Progenitor cell of endocrine pancreas (in vitro differentiated cells): ENCODE results near the gene PTCH1. TPM values are rescaled to one million over a fixed set of nuclear protein-coding genes. Genes with fewer than 3 reads are reported as not detected.

ENCODE experiments used
- DNase-seq: peaks from one replicate; pipeline ENCODE4 v3.0.0; 2021; ENCODE audit warnings: low spot score; ENCODE audit not compliant: unreplicated experiment
- H3K27ac Mint-ChIP-seq: 2 replicates; pipeline ENCODE4 v1.8.0; 2021; ENCODE audit warnings: mild to moderate bottlenecking, moderate library complexity, mixed read lengths
- H3K27me3 Mint-ChIP-seq: 2 replicates; pipeline ENCODE4 v1.8.0; 2021; ENCODE audit warnings: mixed read lengths
- H3K36me3 Mint-ChIP-seq: 2 replicates; pipeline ENCODE4 v1.8.0; 2022; ENCODE audit warnings: mixed read lengths; ENCODE audit not compliant: insufficient read depth
- H3K4me1 Mint-ChIP-seq: 2 replicates; pipeline ENCODE4 v1.8.0; 2021; ENCODE audit warnings: low read depth, mixed read lengths
- H3K4me3 Mint-ChIP-seq: 2 replicates; pipeline ENCODE4 v1.8.0; 2021; ENCODE audit warnings: low read depth, mild to moderate bottlenecking, moderate library complexity, mixed read lengths
- H3K9me3 Mint-ChIP-seq: 2 replicates; pipeline ENCODE4 v1.8.0; 2021; ENCODE audit warnings: low read depth, mixed read lengths
- total RNA-seq: library from RNA; stranded (reverse); gene quantifications from 2 replicates; pipeline ENCODE4 v1.2.1, GENCODE V29; 2021
- TF ChIP-seq, protein P1 (sequence below): fragments of 200-600 bp; sonication (generic); IDR thresholded peaks from one replicate; pipeline ENCODE4 v1.5.0; 2021; ENCODE audit warnings: antibody characterized with exemption, mild to moderate bottlenecking; ENCODE audit not compliant: unreplicated experiment

Gene PTCH1
- total RNA-seq, 1 donor from 2014 or later, result 56.3 TPM

DNA sequence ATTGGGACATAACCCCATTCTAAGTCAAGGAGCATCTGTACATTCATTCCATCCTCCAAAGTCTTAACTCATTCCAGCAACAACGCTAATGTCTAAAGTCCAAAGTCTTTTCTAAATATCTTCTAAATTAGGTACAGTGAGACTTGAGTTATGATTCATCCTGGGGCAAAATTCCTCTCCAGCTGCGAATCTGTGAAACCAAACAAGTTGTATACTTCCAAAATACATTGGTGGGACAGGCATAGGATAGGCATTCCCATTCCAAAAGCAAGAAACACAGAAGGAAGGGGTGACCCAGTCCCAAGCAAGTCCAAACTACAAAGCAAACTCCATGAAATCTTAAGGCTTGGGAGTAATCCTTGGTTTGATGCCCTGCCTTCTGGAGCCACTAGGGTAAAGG lies 101.6 kb downstream of the PTCH1 start:
- TF ChIP-seq, protein P1, sequence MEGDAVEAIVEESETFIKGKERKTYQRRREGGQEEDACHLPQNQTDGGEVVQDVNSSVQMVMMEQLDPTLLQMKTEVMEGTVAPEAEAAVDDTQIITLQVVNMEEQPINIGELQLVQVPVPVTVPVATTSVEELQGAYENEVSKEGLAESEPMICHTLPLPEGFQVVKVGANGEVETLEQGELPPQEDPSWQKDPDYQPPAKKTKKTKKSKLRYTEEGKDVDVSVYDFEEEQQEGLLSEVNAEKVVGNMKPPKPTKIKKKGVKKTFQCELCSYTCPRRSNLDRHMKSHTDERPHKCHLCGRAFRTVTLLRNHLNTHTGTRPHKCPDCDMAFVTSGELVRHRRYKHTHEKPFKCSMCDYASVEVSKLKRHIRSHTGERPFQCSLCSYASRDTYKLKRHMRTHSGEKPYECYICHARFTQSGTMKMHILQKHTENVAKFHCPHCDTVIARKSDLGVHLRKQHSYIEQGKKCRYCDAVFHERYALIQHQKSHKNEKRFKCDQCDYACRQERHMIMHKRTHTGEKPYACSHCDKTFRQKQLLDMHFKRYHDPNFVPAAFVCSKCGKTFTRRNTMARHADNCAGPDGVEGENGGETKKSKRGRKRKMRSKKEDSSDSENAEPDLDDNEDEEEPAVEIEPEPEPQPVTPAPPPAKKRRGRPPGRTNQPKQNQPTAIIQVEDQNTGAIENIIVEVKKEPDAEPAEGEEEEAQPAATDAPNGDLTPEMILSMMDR, result no peak
- Mint-ChIP-seq H3K36me3 (peaks cover 11% of the 10 kb centered on the region), H3K4me3 (no peak overlapping the region), H3K27ac (no peak overlapping the region), H3K4me1 (peaks cover 2% of the 10 kb centered on the region), H3K27me3 (no peaks in the 10 kb centered on the region), H3K9me3 (peaks cover 4% of the 10 kb centered on the region)
- no peak for DNase-seq

DNA sequence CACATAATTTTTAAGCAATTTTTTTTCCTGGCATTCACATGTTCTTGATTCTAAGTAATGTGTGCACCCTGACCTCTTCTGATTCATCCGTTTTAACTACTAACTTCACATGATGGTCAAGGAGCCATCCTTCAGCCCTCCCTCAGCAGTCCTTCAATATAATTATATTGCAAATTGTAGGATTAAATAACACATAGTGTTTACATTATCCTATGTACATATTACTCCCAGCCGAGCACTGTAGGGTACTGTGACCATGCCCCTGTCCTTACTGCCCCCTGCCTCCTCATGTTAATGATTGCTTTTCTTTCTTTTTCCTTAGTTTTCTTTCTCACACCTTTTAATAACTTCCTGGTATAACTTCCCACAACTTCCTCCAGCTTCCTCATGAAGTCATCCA lies 103.0 kb downstream of the PTCH1 start:
- peaks cover 11% of the 10 kb centered on the region for H3K36me3 Mint-ChIP-seq
- no peaks in the 10 kb centered on the region for H3K27me3 Mint-ChIP-seq
- no peak for DNase-seq
- no peak overlapping the region for H3K4me3 Mint-ChIP-seq
- H3K4me1 Mint-ChIP-seq, result peaks cover 5% of the 10 kb centered on the region
- peaks cover 4% of the 10 kb centered on the region for H3K9me3 Mint-ChIP-seq
- H3K27ac Mint-ChIP-seq, result no peak overlapping the region
- TF ChIP-seq, protein P1, result no peak

DNA sequence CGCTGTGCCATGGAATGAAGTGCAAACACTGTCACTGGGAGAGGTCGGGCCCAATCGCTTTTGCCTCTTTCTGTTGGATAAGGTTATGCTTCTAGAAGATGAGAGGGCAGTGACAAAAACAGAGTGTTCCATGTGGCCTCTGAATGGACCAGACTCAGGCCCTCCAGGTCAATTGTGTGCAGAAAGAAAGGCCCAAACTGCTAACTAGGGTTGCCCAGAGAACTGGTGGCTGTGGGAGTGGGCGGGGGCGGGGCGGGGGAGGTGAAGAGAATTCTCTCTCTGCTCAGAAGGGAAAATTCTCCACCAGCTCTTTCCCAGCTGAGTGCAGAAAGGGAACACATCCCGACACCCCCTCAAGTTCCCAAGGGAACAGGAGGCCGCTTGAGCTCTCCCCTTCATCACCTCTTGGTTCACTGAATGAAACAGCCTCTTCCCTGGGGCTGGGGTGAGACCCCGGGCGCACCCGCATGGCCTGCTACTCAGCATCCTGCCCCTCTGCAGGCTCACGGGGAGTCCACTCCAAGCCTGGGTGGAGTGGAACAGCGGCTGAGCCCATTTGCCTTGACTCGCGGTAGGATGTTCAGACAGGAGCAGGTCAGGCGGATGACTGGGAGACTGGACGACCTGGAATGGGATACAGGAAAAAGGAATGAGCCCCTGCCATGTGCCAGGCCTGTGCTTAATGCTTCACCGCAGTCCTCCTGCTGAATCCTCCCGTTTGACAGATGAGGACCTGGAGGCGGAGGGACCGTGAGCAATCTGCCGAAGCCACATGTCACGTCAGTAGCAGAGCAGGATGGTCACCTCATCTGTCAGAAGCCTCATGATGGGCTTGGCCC lies 105.5 kb downstream of the PTCH1 start:
- Mint-ChIP-seq H3K9me3 (no peaks in the 10 kb centered on the region), H3K36me3 (peaks cover 4% of the 10 kb centered on the region), H3K27me3 (no peaks in the 10 kb centered on the region), H3K4me1 (peaks cover 5% of the 10 kb centered on the region), H3K4me3 (no peak overlapping the region), H3K27ac (no peak overlapping the region)
- DNase-seq, result no peak
- TF ChIP-seq, protein P1, result no peak

DNA sequence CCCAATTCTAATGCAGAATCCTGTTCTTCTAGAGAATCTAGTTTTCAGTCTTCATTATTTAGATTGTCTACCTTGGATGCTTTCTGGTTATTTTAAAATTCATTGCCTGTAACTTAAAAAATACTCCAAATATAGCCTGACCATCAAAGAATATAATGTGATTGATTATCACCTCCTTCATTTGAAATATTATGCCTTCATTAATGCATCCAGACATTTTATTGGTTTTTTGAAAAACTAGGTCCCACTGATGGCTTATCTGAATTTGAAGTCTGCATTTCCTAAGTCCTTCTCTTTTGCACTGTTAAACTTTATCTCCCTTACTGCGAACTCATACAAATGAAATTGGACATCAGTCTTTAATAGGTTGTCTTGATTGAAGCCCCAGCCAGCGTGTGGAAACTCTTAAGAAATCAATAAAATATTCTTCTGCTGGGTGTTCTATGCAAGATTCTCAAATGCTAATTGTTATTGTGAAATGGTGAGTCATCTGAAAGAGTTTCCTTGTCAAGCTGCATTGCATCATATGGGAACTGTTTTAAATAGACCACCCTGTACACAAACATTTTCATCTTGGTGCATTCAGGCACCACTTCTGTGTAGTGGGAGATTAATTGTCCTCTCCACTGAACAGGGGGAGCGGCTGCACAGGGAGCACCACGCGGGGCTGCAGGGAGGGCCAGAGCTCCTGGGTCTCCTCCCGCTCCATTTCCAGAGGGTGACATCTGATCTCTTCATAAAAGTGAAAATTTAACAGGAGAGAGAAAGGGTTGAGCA lies 106.9 kb downstream of the PTCH1 start:
- Mint-ChIP-seq H3K4me1 (peaks cover 5% of the 10 kb centered on the region), H3K4me3 (no peak overlapping the region), H3K27me3 (no peaks in the 10 kb centered on the region), H3K9me3 (no peaks in the 10 kb centered on the region), H3K27ac (peak overlapping the region; percentile 52), H3K36me3 (peaks cover 2% of the 10 kb centered on the region)
- DNase-seq, result no peak
- TF ChIP-seq, protein P1, result no peak

DNA sequence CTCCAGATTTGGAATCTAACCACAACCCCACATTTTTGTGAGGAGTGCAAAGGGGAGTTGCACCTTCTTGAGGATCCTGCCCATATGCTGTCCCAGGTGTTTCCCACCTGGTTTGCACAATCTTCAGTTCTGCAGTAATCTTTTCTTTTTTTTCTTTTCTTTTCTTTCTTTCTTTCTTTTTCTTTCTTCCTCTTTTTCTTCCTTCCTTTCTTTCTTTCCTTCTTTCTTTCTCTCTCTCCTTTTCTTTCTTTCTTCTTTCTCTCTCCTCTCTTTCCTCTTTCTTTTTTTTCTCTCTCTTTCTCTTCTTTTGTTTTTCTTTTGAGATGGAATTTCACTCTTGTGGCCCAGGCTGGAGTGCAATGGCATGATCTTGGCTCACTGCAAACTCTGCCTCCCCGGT lies 109.2 kb downstream of the PTCH1 start:
- no peak overlapping the region for H3K27ac Mint-ChIP-seq
- DNase-seq, result no peak
- H3K27me3 Mint-ChIP-seq, result no peaks in the 10 kb centered on the region
- H3K4me1 Mint-ChIP-seq, result peaks cover 4% of the 10 kb centered on the region
- peaks cover 16% of the 10 kb centered on the region for H3K9me3 Mint-ChIP-seq
- peaks cover 8% of the 10 kb centered on the region for H3K36me3 Mint-ChIP-seq
- TF ChIP-seq, protein P1, result no peak
- no peak overlapping the region for H3K4me3 Mint-ChIP-seq
